CD4-positive, alpha-beta T cell (primary cell): ENCODE data around the gene MYH7B. TPM values are rescaled to one million over a fixed set of nuclear protein-coding genes. Genes with fewer than 3 reads are reported as not detected.

Source experiments
- ATAC-seq: fragments of 200-7000 bp; cut with Tn5 transposase; one replicate; pipeline ENCODE4 v1.10.0; 2022; ENCODE audit warnings: mild to moderate bottlenecking; ENCODE audit not compliant: poor library complexity
- CTCF ChIA-PET: fragments of 350-600 bp; sonication (Branson Sonifier 250); formaldehyde crosslinking; loops from one replicate; lab custom pipeline; 2021; ENCODE audit warnings: antibody characterized with exemption, inconsistent platforms; lab: Charles Lee
- POLR2A ChIA-PET: fragments of 350-600 bp; sonication (Branson Sonifier 250); formaldehyde crosslinking; loops from one replicate; lab custom pipeline; 2021; ENCODE audit warnings: antibody characterized with exemption, inconsistent platforms; lab: Charles Lee
- DNase-seq, 14 experiments: peaks; one replicate each; pipeline ENCODE4 v3.0.0-alpha.2; 2013 to 2020; ENCODE audit warnings: mixed read lengths in 2 of 14
- H3K27ac ChIP-seq, 2 donors: one replicate each; pipeline versions ENCODE4 v1.5.1 to v1.7.0; 2013; ENCODE audit warnings: low read length in 2 of 2, low read depth in 1 of 2, mild to moderate bottlenecking in 1 of 2
- H3K27me3 ChIP-seq, 2 experiments: 1 replicate in 1 of 2; 2 replicates in 1 of 2; pipeline versions ENCODE4 v1.6.1 to v1.7.0; 2013; ENCODE audit warnings: low read length in 2 of 2, control low read depth in 1 of 2, mild to moderate bottlenecking in 1 of 2, moderate library complexity in 1 of 2; ENCODE audit not compliant: insufficient read depth in 2 of 2, control insufficient read depth in 1 of 2
- H3K36me3 ChIP-seq: one replicate; pipeline ENCODE4 v1.6.1; 2013; ENCODE audit warnings: low read length, control low read depth; ENCODE audit not compliant: insufficient read depth
- H3K4me1 ChIP-seq: one replicate; pipeline ENCODE4 v1.6.1; 2013; ENCODE audit warnings: low read length, control low read depth; ENCODE audit not compliant: insufficient read depth
- H3K4me3 ChIP-seq: one replicate; pipeline ENCODE4 v1.5.1; 2013; ENCODE audit warnings: mild to moderate bottlenecking, low read length, moderate library complexity
- H3K9me3 ChIP-seq, 2 experiments: 1 replicate in 1 of 2; 2 replicates in 1 of 2; pipeline versions ENCODE4 v1.6.1 to v1.7.0; 2013; ENCODE audit warnings: low read length in 2 of 2, mild to moderate bottlenecking in 2 of 2, control low read depth in 1 of 2, moderate library complexity in 1 of 2; ENCODE audit not compliant: control insufficient read depth in 1 of 2, insufficient read depth in 1 of 2
- H3K27ac Mint-ChIP-seq: one replicate; pipeline ENCODE4 v1.8.0; 2020; ENCODE audit warnings: mixed read lengths
- H3K27me3 Mint-ChIP-seq: one replicate; pipeline ENCODE4 v1.8.0; 2021; ENCODE audit warnings: mixed read lengths
- H3K36me3 Mint-ChIP-seq: one replicate; pipeline ENCODE4 v1.8.0; 2021; ENCODE audit warnings: low read depth, mixed read lengths
- H3K4me1 Mint-ChIP-seq: one replicate; pipeline ENCODE4 v1.8.0; 2021; ENCODE audit warnings: low read depth, mixed read lengths
- H3K4me3 Mint-ChIP-seq: one replicate; pipeline ENCODE4 v1.8.0; 2020; ENCODE audit warnings: mild to moderate bottlenecking, mixed read lengths
- H3K9me3 Mint-ChIP-seq: one replicate; pipeline ENCODE4 v1.8.0; 2020; ENCODE audit warnings: mixed read lengths
- CTCF ChIP-seq: fragments of 200-600 bp; IDR thresholded peaks from one replicate; pipeline ENCODE4 v1.8.0; 2022; ENCODE audit warnings: antibody characterized with exemption, mild to moderate bottlenecking
- intact Hi-C, 2 experiments: fragments of 100-400 bp; cut with DNase I in 1 of 2; cut with micrococcal nuclease in 1 of 2; formaldehyde crosslinking; loops; one replicate each; pipeline versions ENCODE4 v1.15.1 to v1.9.0; 2023 to 2025; cut with DNase I, micrococcal nuclease
- total RNA-seq, 174 experiments: library from RNA in 2 of 174; stranded (reverse) in 2 of 174; gene quantifications; one replicate each; pipeline ENCODE4 v1.2.3 and lab custom pipeline; 2021 to 2026

Gene MYH7B
- total RNA-seq, 2 experiments from 2014 or later = 0.53 to 0.58 TPM

GRCh38 chr20:34938466-34939163 is 17.1 kb upstream of the MYH7B start:
- Mint-ChIP-seq H3K27me3 (no peaks in the 10 kb centered on the region), H3K4me1 (no peaks in the 10 kb centered on the region), H3K9me3 (no peaks in the 10 kb centered on the region), H3K27ac (no peak overlapping the region), H3K36me3 (peaks cover 85% of the 10 kb centered on the region), H3K4me3 (no peak overlapping the region)
- Histone ChIP-seq H3K27me3 (no peaks in the 10 kb centered on the region), H3K9me3 (no peaks in the 10 kb centered on the region), H3K27ac (no peak overlapping the region), H3K4me1 (no peaks in the 10 kb centered on the region), H3K4me3 (no peak overlapping the region), H3K36me3 (peaks cover 61% of the 10 kb centered on the region)
- no peak for DNase-seq
- CTCF ChIA-PET = no interaction called here
- intact Hi-C loops = no loop called here
- POLR2A ChIA-PET = interaction anchor here (0.6 kb wide), 1 partner anchor 106 kb away, joined by 3 read pairs; no protein-coding TSS in a partner anchor
- no peak for TF ChIP-seq CTCF
- ATAC-seq = no peak

GRCh38 chr20:34940081-34940481 is 15.6 kb upstream of the MYH7B start:
- Mint-ChIP-seq H3K36me3 (peaks cover 82% of the 10 kb centered on the region), H3K27ac (no peak overlapping the region), H3K4me3 (no peak overlapping the region), H3K27me3 (no peaks in the 10 kb centered on the region), H3K9me3 (no peaks in the 10 kb centered on the region), H3K4me1 (no peaks in the 10 kb centered on the region)
- DNase-seq = no peak
- Histone ChIP-seq H3K4me3 (no peak overlapping the region), H3K27me3 (no peaks in the 10 kb centered on the region), H3K9me3 (no peaks in the 10 kb centered on the region), H3K4me1 (no peaks in the 10 kb centered on the region), H3K36me3 (peaks cover 64% of the 10 kb centered on the region), H3K27ac (no peak overlapping the region)
- POLR2A ChIA-PET = no interaction called here
- no peak for ATAC-seq
- no peak for TF ChIP-seq CTCF
- CTCF ChIA-PET = interaction anchor here (0.8 kb wide), 1 partner anchor 32 kb away, joined by 3 read pairs; no protein-coding TSS in a partner anchor
- intact Hi-C loops = no loop called here

- H3K4me3 ChIP-seq = no peak overlapping the region
- H3K27ac ChIP-seq = no peak overlapping the region
- intact Hi-C loops = no loop called here
- ATAC-seq (no peak), DNase-seq (peak in 1 of 14 experiments; percentile 37)
- H3K9me3 ChIP-seq = no peaks in the 10 kb centered on the region
- no peak overlapping the region for H3K4me3 Mint-ChIP-seq
- no peaks in the 10 kb centered on the region for H3K4me1 ChIP-seq
- no peaks in the 10 kb centered on the region for H3K9me3 Mint-ChIP-seq
- no peak for TF ChIP-seq CTCF
- no peaks in the 10 kb centered on the region for H3K4me1 Mint-ChIP-seq
- H3K36me3 ChIP-seq = peaks cover 63% of the 10 kb centered on the region
- H3K27ac Mint-ChIP-seq = no peak overlapping the region
- POLR2A ChIA-PET = no interaction called here
- no peaks in the 10 kb centered on the region for H3K27me3 ChIP-seq
- CTCF ChIA-PET = no interaction called here
- no peaks in the 10 kb centered on the region for H3K27me3 Mint-ChIP-seq
- peaks cover 81% of the 10 kb centered on the region for H3K36me3 Mint-ChIP-seq
These were observed 14.4 kb upstream of the MYH7B start for GRCh38 chr20:34941226-34941625.
